ENCODE measurements around the gene USH2A.

USH2A gene

DNA sequence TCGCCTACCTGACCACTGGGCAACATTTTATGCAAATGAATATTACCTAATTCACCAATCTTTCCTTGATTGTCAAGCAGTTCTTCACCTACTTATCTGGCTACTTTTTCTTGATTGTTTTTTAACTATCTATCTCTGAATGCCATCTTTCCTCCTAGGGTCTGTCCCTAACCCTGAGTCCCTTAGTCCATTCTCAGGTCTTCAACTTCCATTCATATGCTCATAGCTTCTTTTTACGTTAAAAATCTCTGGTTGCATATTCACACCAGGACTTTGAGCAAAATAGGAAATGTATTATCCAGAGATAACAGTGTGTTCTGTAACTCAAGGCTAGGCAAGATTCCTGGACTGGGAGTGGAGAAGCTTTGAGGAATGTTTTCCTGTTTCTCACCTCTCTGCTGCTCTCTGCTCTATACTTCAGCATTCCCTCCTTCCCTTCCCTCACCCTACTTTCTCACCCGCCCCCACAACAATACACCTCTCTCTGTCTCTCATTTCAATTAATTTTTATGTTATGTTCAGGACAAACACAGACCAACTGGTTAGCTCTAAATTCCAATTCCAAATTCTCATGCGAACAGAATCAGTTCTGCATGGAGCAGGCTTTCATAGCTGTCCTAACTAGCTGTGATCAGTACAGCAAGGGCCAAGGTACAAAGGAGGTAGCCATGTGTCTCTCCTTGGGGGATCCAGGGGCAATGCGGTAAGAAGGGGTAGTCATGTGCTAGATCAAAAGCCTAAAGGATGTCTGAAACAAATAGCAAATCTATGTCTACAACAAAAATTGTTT, 278.4 kb downstream of the USH2A start:
- intact Hi-C loops (cut with DNase I; ENCODE audit: low total_unique reads) = no loop called here
- H3K36me3 ChIP-seq = no peaks in the 10 kb centered on the region
- no peak for DNase-seq

DNA sequence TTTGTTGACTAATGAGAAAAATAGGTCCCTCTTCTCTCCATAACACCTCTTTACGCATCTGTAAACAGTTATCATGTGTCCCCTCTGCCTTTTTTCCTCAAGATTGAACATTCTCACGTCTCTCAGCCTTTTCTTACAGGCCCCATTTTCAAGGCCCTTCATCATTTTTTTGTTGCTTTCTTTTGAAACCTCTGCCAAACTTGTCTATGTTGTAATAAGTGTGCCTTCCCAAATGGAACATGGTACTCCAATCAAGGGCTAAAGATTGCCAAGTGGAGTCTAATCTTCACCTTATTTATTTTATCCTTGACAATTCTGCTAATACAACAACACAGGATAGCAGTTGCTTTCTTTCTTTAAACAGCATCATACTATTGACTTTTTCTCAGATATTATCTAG, 280.3 kb downstream of the USH2A start:
- intact Hi-C loops (cut with DNase I; ENCODE audit: low total_unique reads) = no loop called here
- Histone ChIP-seq H3K27ac (no peak overlapping the region), H3K36me3 (no peaks in the 10 kb centered on the region), H3K4me3 (no peak overlapping the region), H3K27me3 (no peaks in the 10 kb centered on the region), H3K4me1 (no peaks in the 10 kb centered on the region), H3K9me3 (no peaks in the 10 kb centered on the region)
- TF ChIP-seq, protein P1, sequence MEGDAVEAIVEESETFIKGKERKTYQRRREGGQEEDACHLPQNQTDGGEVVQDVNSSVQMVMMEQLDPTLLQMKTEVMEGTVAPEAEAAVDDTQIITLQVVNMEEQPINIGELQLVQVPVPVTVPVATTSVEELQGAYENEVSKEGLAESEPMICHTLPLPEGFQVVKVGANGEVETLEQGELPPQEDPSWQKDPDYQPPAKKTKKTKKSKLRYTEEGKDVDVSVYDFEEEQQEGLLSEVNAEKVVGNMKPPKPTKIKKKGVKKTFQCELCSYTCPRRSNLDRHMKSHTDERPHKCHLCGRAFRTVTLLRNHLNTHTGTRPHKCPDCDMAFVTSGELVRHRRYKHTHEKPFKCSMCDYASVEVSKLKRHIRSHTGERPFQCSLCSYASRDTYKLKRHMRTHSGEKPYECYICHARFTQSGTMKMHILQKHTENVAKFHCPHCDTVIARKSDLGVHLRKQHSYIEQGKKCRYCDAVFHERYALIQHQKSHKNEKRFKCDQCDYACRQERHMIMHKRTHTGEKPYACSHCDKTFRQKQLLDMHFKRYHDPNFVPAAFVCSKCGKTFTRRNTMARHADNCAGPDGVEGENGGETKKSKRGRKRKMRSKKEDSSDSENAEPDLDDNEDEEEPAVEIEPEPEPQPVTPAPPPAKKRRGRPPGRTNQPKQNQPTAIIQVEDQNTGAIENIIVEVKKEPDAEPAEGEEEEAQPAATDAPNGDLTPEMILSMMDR (IDR thresholded peaks at IDR 0.05) = no peak
- DNase-seq = no peak

More for the DNA sequence above, 278.4 kb downstream of the USH2A start:
- TF ChIP-seq, protein P1 (IDR thresholded peaks at IDR 0.05) = no peak
- H3K27me3 ChIP-seq = no peaks in the 10 kb centered on the region
- no peak overlapping the region for H3K27ac ChIP-seq
- no peaks in the 10 kb centered on the region for H3K9me3 ChIP-seq
- no peaks in the 10 kb centered on the region for H3K4me1 ChIP-seq
- H3K4me3 ChIP-seq = no peak overlapping the region

DNA sequence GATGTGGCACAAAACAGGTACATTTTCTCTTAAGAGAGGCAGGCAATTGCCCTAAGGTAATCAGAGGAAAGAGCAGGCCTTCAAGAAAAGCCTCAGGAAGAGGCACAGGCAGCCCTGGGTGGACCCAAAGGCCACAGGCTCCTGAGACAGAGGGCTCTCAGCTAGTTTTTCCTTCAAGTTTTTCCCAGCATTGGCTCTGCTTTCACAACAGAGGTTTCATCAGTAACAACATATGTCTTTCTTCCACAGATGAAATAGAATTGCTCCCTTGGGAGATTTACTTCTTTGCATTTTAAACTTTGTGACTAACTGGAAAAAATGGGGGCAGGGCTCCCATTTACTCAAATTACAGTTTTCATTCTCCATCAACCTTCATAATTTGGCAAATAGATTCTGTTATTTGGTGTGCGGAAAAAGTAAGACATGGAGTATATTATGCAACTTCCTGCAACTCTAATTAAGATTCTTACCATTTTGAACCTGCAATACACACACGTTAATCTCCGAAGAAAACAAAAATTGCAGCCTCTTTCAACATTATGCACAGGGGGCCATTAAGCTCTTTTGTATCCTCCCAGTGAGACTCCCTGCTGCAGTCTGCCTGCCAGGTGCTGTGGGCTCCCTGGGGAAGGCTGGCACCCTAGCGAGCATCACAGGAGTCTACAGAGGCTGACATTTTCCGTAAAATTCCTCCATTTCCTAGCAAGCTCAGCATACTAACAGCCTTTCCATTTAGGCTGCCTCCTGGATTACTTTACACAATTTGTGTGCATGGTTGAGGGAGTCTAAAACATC, 282.3 kb downstream of the USH2A start:
- Histone ChIP-seq H3K4me1 (no peaks in the 10 kb centered on the region), H3K27me3 (no peaks in the 10 kb centered on the region), H3K36me3 (no peaks in the 10 kb centered on the region), H3K27ac (no peak overlapping the region), H3K9me3 (no peaks in the 10 kb centered on the region), H3K4me3 (no peak overlapping the region)
- TF ChIP-seq, protein P1 (IDR thresholded peaks at IDR 0.05) = no peak
- intact Hi-C loops (cut with DNase I; ENCODE audit: low total_unique reads) = no loop called here
- no peak for DNase-seq

DNA sequence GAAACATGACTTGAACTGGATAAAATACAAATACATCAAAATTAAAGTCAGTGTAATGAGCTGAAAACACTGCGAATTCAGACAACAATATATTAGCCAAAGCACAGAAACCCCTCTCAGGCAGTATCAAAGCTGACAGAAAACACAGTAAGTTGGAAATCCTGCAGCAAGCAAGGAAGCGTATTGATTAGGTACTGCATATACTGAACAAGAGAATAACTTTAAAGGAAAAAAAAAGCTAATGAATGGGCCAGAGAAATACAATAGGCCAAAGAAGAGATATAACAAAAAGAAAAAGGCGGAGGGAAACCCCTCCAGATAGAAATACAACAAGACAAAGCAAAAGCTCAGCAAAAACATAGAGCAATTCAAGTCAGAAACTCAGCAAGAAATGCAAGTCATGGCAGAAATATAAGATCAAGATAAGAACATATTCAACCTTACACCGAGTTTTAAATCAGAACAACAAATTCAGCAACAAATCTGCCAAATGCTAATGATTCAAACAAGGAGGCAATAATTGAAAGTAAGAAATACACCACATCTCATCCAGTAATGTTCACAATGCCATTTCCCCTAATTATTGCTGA, 299.0 kb downstream of the USH2A start:
- H3K9me3 ChIP-seq = no peaks in the 10 kb centered on the region
- no peak overlapping the region for H3K27ac ChIP-seq
- TF ChIP-seq, protein P1 (IDR thresholded peaks at IDR 0.05) = no peak
- no peaks in the 10 kb centered on the region for H3K4me1 ChIP-seq
- H3K4me3 ChIP-seq = no peak overlapping the region
- no peaks in the 10 kb centered on the region for H3K27me3 ChIP-seq
- intact Hi-C loops (cut with DNase I; ENCODE audit: low total_unique reads) = no loop called here
- no peak for DNase-seq
- no peaks in the 10 kb centered on the region for H3K36me3 ChIP-seq

DNA sequence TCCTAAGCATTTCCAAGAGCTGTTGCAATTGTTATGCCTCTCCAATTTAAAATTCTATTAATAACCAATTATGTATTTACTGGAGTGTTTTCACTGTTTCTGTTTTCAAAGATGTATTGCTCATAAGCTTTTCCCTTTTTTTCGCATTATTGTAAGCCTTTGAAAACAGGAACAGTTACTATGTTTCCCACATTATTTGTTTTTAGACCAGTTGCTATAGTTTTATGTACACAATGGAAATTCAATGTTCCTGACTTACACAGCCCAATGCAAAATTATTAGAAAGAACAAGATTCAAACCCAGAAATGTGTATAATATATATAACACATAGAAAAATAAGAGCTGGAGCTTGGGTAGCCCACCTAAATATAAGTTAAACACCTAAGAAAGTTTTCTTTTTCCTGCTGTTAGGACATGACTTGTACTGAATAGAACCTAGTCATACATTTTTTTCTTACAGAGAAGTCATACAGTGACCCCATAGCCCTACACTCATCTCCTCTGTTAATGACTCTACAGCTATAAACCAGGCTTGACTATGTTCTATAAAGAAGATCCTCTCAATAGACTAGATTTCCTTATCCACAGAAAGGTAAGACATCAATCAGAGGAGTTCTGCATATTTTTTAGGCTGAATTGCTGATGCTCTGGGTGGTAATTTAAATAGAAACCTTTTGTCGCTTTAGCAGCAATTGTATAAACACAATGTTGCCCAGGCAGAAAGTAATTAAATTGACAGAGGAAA, 299.6 kb downstream of the USH2A start:
- TF ChIP-seq, protein P1 (IDR thresholded peaks at IDR 0.05) = no peak

More for the DNA sequence above, 299.6 kb downstream of the USH2A start:
- Histone ChIP-seq H3K36me3 (no peaks in the 10 kb centered on the region), H3K27ac (no peak overlapping the region), H3K9me3 (no peaks in the 10 kb centered on the region), H3K4me1 (no peaks in the 10 kb centered on the region), H3K4me3 (no peak overlapping the region), H3K27me3 (no peaks in the 10 kb centered on the region)
- DNase-seq = no peak
- intact Hi-C loops (cut with DNase I; ENCODE audit: low total_unique reads) = no loop called here
